IPS-11a (cell line): Measurements from ENCODE around the gene HDAC8.
"Not testable (repeated sequence)": the region's sequence is repeated elsewhere in the genome, so short reads cannot be mapped to it uniquely, and the experiment has no call there.

Experiments used
- H3K4me3 ChIP-seq: one replicate; pipeline ENCODE4 v1.5.1; 2013; ENCODE audit warnings: low read depth, low read length, control low read depth

HDAC8 gene

DNA sequence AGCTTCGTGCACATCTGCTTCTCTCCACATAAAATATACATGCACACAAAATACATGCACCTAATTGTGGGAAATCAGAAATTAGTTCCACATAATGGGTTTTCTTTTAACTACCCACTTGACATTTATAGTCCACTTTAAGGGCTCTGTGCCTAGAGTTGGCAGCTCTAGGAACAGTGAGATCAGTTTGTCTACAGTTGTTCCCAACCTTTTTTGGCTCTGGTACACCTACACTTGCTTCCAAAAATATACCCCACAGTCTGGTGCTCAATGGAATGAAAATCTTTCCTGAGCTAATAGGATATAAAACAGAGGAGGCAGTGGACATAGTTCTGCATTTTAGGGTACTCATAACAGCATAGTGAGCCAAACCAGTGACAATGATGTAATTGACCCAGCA is 36.1 kb downstream of the HDAC8 start:
- H3K4me3 ChIP-seq = no peak overlapping the region

DNA sequence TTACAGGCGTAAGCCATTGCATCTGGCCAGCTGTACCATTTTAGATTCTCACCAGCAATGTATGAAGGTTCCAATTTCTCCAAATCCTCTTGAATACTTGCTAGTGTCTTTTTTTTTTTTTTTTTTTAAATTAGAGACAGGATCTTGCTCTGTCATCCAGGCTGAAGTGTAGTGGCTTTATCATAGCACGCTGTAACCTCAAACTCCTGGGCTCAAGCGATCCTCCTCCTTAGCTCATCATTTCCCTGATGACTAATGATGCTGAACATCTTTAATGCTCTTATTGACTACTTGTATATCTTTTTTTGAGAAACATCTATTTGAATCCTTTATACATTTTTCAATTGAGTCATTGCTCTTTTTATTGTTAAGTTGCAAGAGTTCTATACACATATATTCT is 40.3 kb downstream of the HDAC8 start:
- H3K4me3 ChIP-seq = no peak overlapping the region

DNA sequence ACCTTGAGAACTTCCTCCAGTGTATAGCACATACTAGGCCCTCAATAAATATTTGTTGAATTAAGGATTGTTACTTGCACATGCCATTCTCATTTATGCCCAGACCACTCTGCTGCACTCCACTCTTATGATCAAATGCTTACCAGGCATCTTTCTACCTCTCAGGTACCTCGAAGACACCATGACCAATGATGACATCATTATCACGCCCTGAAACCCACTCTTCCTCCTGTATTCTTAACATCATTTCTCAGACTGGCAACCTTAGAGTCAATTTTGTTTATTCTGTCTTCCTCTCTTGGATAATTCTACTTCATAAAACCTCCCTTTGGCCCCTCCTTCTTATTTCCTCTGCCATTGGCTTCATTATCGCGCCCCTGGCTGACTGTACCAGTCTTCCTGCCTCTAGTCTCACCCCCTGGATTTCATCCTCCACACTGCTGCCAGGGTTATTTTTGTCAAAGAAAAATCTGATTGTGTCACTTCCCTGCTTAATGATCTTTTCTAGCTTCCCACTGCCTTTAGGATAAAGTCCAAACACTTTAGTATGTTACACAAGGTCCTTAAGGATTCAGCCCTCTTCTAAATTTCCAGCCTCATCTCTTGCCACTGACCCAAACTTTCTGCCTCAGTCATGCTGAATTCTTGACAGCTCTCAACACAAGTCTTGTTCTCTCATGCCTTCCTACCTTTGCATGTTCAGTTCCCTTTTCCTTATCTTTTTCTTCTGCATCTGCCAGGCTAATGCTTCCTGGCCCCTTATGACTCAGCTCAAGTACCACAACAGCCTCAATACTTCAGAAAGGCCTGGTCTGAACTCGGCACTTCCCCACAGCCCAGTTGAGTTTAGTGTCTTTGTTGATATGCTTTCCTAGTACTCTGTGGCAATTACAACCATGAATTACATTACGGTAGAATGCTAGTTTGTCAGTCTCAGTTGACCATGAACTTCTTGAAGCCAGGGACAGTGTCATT is 45.8 kb downstream of the HDAC8 start:
- no peak overlapping the region for H3K4me3 ChIP-seq

DNA sequence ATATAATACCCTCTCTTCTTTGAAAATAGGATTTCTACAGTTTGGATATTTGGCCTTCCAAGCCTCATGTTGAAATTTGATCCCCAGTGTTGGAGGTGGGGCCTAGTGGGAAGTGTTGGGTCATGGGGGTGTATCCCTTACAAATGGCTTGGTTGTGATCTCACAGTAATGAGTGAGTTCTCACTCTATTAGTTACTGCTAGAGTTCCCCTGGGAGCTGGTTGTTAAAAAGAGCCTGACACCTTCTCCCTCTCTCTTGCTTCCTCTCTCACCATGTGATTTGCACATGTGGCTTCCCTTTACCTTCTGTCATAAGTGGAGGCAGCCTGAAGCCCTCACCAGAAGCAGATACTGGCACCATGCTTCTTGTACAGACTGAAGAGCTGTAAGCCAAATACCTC is 73.9 kb downstream of the HDAC8 start:
- H3K4me3 ChIP-seq = no peak overlapping the region

DNA sequence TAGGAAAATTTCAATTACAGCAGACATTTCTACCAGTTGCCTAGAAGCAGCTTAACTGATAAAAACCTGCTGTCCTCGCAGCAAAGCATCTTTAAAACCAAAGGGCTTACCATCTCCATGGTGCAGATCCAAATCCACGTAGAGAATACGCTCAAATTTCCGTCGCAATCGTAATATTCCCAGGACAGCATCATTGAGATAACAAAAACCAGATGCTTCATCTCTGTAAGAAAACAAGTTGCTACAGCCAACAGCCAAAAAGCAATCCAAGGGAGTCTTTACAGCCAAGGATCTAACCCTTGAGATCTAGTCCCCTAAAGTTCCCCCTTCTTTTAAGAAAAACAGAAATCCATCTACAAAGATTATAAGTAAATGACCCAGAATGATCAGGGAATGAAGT is 77.6 kb downstream of the HDAC8 start:
- H3K4me3 ChIP-seq = no peak overlapping the region

- H3K4me3 ChIP-seq = no peak overlapping the region
Measured at GRCh38 chrX:72492499-72492898, 80.1 kb downstream of the HDAC8 start.

DNA sequence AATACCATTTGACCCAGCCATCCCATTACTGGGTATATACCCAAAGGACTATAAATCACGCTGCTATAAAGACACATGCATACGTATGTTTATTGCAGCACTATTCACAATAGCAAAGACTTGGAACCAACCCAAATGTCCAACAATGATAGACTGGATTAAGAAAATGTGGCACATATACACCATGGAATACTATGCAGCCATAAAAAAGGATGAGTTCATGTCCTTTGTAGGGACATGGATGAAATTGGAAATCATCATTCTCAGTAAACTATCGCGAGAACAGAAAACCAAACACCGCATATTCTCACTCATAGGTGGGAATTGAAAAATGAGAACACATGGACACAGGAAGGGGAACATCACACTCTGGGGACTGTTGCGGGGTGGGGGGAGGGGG is 82.4 kb downstream of the HDAC8 start:
- not testable (repeated sequence) for H3K4me3 ChIP-seq

DNA sequence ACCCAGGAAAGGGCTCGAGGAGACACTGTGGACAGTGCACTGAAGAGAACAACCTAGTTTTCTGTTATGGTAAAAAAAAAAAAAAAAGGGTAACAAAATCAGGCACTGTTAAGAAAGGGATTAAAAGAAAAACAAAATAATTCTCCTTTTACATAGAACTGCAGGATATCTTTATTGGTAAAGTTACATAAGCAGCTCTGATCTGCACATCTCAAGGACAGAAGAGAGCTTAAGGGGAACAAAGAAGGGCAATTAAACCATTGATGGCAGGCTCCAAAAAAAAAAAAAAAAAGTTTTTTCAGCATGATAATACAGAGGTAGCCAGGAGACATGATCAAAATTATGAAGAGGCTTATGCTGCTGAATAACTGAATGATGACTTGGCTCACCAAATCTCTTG is 85.0 kb downstream of the HDAC8 start:
- H3K4me3 ChIP-seq = no peak overlapping the region

- H3K4me3 ChIP-seq = no peak overlapping the region
Measured at GRCh38 chrX:72479324-72480274, 93.0 kb downstream of the HDAC8 start.

DNA sequence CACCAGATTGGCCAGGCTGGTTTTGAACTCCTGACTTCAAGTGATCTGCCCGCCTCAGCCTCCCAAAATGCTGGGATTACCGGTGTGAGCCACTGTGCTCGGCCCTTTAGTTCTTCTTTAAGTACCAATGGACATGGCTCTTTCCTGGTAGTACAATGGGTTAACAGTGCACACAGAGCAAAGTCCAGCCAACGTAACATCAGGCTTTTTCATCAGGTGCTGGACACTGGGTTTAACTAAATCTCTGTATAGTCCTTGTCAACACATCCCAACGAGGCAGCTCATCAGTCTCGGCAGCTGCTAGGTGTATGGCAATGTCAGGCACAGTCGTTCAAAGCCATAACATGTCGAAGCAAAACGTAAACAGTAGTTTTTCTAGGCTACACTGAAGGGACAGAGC is 93.8 kb downstream of the HDAC8 start:
- no peak overlapping the region for H3K4me3 ChIP-seq

DNA sequence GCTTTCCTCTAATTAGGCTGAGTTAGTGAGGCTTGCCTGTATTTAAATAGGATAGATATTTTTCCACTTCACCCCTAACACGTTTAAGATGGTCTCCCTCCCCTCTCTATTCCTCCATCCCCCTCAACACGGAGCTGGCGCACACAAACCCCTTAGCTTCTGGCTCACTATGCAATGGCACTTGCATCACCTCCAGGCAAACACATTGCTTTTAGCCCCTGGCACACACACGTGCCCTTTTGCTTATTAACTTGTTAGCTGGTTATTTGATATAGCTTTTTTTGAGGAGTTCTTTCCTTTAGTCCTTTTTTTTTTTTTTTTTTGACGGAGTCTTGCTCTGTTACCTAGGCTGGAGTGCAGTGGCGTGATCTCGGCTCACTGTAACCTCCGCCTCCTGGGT is 94.3 kb downstream of the HDAC8 start:
- H3K4me3 ChIP-seq = no peak overlapping the region

GRCh38 chrX:72477781-72478181 is 94.9 kb downstream of the HDAC8 start:
- no peak overlapping the region for H3K4me3 ChIP-seq

GRCh38 chrX:72477376-72477775 is 95.3 kb downstream of the HDAC8 start:
- H3K4me3 ChIP-seq = no peak overlapping the region

DNA sequence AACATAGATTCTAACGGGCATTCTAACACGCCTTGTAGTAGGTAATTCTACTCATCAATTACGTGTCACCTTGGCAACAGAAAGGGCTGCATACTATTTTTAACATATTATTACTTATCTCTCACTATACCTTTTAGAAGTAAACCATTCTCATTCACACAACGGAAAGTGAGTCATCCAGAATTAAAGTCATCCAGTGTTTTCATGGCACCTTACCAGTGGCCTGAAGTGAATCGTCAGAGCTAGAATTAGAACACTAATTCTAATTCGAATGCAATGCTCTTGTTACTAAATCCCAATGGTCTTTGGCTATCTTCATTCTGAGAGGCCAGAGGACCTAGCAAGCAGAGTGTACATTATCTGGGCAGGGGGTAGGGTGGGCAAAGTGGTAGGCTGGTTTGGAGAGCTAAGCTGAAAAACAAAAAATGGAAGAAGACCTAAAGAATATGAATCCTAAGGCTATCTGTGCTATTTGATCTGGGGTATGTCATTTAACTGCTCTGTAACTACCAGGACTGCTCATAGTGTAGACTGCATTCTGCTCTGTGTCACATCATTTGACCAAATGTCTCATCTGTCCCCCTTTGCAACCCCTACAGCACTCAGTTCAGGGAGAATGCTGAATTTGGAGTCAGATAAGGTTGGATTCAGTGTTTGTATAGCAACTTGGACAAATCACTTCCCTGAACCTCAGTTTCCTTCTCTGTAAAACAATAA is 96.5 kb downstream of the HDAC8 start:
- H3K4me3 ChIP-seq = no peak overlapping the region

- no peak overlapping the region for H3K4me3 ChIP-seq
Measured at GRCh38 chrX:72475338-72475737, 97.3 kb downstream of the HDAC8 start.

GRCh38 chrX:72470532-72471223 is 102.0 kb downstream of the HDAC8 start:
- H3K4me3 ChIP-seq = no peak overlapping the region

DNA sequence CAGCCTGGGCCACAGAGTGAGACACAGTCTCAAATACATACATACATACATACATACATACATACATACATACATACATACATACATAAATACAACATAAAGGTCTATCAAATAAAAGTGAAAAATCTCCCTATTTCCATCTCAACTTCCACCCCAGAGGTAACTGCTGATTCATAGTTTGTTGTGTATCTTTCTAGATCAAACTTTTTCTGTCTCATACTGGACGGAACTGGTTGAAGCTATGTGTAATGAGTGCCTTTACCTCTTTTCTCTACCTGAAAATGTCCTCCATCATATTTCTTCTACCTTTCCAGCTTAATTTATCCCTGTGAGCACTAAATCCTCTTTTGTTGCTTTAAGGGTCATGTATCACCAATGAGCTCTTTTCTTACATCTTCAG is 102.5 kb downstream of the HDAC8 start:
- H3K4me3 ChIP-seq = no peak overlapping the region

- no peak overlapping the region for H3K4me3 ChIP-seq
Measured at GRCh38 chrX:72468607-72469006, 104.0 kb downstream of the HDAC8 start.

DNA sequence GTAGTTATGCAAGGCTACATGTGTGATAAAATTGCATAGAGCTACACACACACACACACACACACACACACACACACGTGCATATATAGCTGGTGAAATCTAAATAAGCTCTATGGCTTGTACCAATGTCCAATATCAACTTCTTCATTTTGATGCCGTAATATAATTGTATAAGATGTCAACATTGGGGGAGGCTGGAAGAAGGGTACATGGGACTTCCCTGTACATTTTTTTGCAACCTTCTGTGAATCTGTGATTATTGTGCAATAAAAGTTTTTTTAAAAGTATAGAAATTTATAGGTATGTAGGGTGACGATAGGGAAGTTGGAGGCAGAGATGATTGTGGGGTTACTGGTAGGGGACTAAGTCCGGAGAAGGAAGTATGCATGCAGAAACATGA is 105.5 kb downstream of the HDAC8 start:
- no peak overlapping the region for H3K4me3 ChIP-seq

DNA sequence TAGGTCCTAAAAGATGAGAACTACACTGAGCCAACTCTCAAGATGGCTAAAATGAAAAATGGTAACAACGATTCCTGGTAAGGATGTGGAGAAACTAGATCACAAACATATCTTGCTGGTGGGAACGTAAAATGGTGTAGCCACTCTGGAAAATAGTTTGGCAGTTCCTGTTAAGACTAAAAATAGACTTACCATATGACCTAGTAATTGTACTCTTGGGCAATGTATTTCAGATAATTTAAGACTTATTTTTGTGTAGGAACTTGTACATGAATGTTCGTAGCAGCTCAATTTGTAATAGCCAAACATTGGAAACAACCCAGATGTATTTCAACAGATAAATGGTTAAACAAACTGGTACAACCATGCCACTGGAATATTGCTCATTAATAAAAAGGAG is 106.2 kb downstream of the HDAC8 start:
- no peak overlapping the region for H3K4me3 ChIP-seq

GRCh38 chrX:72465889-72466288 is 106.8 kb downstream of the HDAC8 start:
- H3K4me3 ChIP-seq = no peak overlapping the region
